GM23338 (cell line): Measurements from ENCODE around the gene DRAXIN. TPM values are rescaled to one million over a fixed set of nuclear protein-coding genes. Genes with fewer than 3 reads are reported as not detected.

Experiments used
- ATAC-seq: fragments of 200-7000 bp; cut with Tn5 transposase; 3 replicates; pipeline ENCODE4 v1.9.1; 2020
- DNase-seq: peaks from one replicate; pipeline ENCODE4 v3.0.0-alpha.2; 2015; ENCODE audit warnings: low spot score
- H2AFZ ChIP-seq: fragments of 200-600 bp; sonication (generic); 2 replicates; pipeline ENCODE4 v1.8.0; 2016; ENCODE audit warnings: antibody characterized with exemption, mild to moderate bottlenecking, moderate library complexity
- H3F3A ChIP-seq: fragments of 200-600 bp; sonication (generic); replicated peaks from 2 replicates; pipeline ENCODE4 v1.8.0; 2017; ENCODE audit warnings: antibody characterized with exemption, mixed run types, low read depth
- H3K27ac ChIP-seq: fragments of 200-600 bp; sonication (generic); 2 replicates; pipeline ENCODE4 v1.6.1; 2016; ENCODE audit warnings: low read depth
- H3K27me3 ChIP-seq: fragments of 200-600 bp; sonication (generic); 2 replicates; pipeline ENCODE4 v1.8.0; 2016; ENCODE audit warnings: mild to moderate bottlenecking, mixed run types, moderate library complexity; ENCODE audit not compliant: insufficient read depth
- H3K36me3 ChIP-seq: fragments of 200-600 bp; sonication (generic); 2 replicates; pipeline ENCODE4 v1.8.0; 2016; ENCODE audit warnings: mild to moderate bottlenecking; ENCODE audit not compliant: insufficient read depth
- H3K4me1 ChIP-seq: fragments of 200-600 bp; sonication (generic); 2 replicates; pipeline ENCODE4 v1.8.0; 2016; ENCODE audit warnings: mild to moderate bottlenecking, moderate library complexity; ENCODE audit not compliant: insufficient read depth
- H3K4me2 ChIP-seq: fragments of 200-600 bp; sonication (generic); 2 replicates; pipeline ENCODE4 v1.7.1; 2017; ENCODE audit warnings: mixed run types
- H3K4me3 ChIP-seq: fragments of 200-600 bp; sonication (generic); 2 replicates; pipeline ENCODE4 v1.6.1; 2016; ENCODE audit warnings: mixed run types
- H3K79me2 ChIP-seq: fragments of 200-600 bp; sonication (generic); replicated peaks from 2 replicates; pipeline ENCODE4 v1.8.0; 2017; ENCODE audit warnings: mild to moderate bottlenecking; ENCODE audit not compliant: insufficient read depth
- H3K9me2 ChIP-seq: fragments of 200-600 bp; sonication (generic); 2 replicates; pipeline ENCODE4 v1.8.0; 2017; ENCODE audit not compliant: insufficient read depth
- H4K20me1 ChIP-seq: fragments of 200-600 bp; sonication (generic); replicated peaks from 2 replicates; pipeline ENCODE4 v1.8.0; 2017; ENCODE audit warnings: mild to moderate bottlenecking; ENCODE audit not compliant: insufficient read depth
- H3K27ac Mint-ChIP-seq: 2 replicates; pipeline ENCODE4 v1.8.0; 2020; ENCODE audit warnings: inconsistent platforms, mild to moderate bottlenecking, moderate library complexity, mixed read lengths
- H3K27me3 Mint-ChIP-seq: 3 replicates; pipeline ENCODE4 v1.8.0; 2022; ENCODE audit warnings: low read depth, mild to moderate bottlenecking, moderate library complexity, mixed read lengths, inconsistent platforms; ENCODE audit not compliant: insufficient read depth, poor library complexity
- H3K36me3 Mint-ChIP-seq: 3 replicates; pipeline ENCODE4 v1.8.0; 2021; ENCODE audit warnings: low read depth, mild to moderate bottlenecking, inconsistent platforms, moderate library complexity, mixed read lengths
- H3K4me1 Mint-ChIP-seq: 3 replicates; pipeline ENCODE4 v1.8.0; 2020; ENCODE audit warnings: mild to moderate bottlenecking, inconsistent platforms, mixed read lengths
- H3K4me3 Mint-ChIP-seq: 3 replicates; pipeline ENCODE4 v1.8.0; 2021; ENCODE audit warnings: moderate library complexity, mild to moderate bottlenecking, inconsistent platforms, mixed read lengths
- H3K9me3 Mint-ChIP-seq: 3 replicates; pipeline ENCODE4 v1.8.0; 2020; ENCODE audit warnings: moderate library complexity, mild to moderate bottlenecking, inconsistent platforms, mixed read lengths
- CREB1 ChIP-seq: fragments of 250-450 bp; sonication (Bioruptor Pico); IDR thresholded peaks from 2 replicates; pipeline ENCODE4 v1.5.0; 2020; ENCODE audit warnings: low read depth, mild to moderate bottlenecking, moderate library complexity
- CTCF ChIP-seq, 2 experiments: fragments of 200-600 bp in 1 of 2; sonication (generic) in 1 of 2; conservative IDR thresholded peaks; 2 replicates each; pipeline versions ENCODE4 v1.5.1 to v1.6.1; 2016 to 2017; ENCODE audit warnings: antibody characterized with exemption in 2 of 2, low read depth in 2 of 2, mild to moderate bottlenecking in 2 of 2, moderate library complexity in 1 of 2
- ETS1 ChIP-seq: IDR thresholded peaks from 2 replicates; pipeline ENCODE4 v1.6.1; 2016; ENCODE audit warnings: antibody characterized with exemption
- EZH2 ChIP-seq: fragments of 200-600 bp; sonication (generic); IDR thresholded peaks from one replicate; pipeline ENCODE4 v1.8.0; 2017; ENCODE audit warnings: antibody characterized with exemption, mild to moderate bottlenecking, low read depth; ENCODE audit not compliant: unreplicated experiment
- EZH2phosphoT487 ChIP-seq: fragments of 200-600 bp; sonication (generic); IDR thresholded peaks from one replicate; pipeline ENCODE4 v1.8.1; 2018; ENCODE audit warnings: antibody characterized with exemption; ENCODE audit not compliant: unreplicated experiment
- JUNB ChIP-seq: IDR thresholded peaks from one replicate; pipeline ENCODE4 v1.6.1; 2016; ENCODE audit warnings: antibody characterized with exemption; ENCODE audit not compliant: unreplicated experiment
- NANOG ChIP-seq: IDR thresholded peaks from 2 replicates; pipeline ENCODE4 v1.6.1; 2016; ENCODE audit warnings: antibody characterized with exemption, borderline replicate concordance
- POLR2AphosphoS5 ChIP-seq: IDR thresholded peaks from 2 replicates; pipeline ENCODE4 v1.6.1; 2016; ENCODE audit warnings: antibody characterized with exemption, low read depth
- REST ChIP-seq: IDR thresholded peaks from one replicate; pipeline ENCODE4 v1.6.1; 2018; ENCODE audit warnings: antibody characterized with exemption; ENCODE audit not compliant: unreplicated experiment
- STAT1 ChIP-seq: IDR thresholded peaks from one replicate; pipeline ENCODE4 v1.6.1; 2016; ENCODE audit warnings: antibody characterized with exemption; ENCODE audit not compliant: unreplicated experiment
- ZNF114 ChIP-seq: fragments of 250-450 bp; sonication (Bioruptor Pico); IDR thresholded peaks from 2 replicates; pipeline ENCODE4 v1.5.0; 2020; ENCODE audit warnings: mild to moderate bottlenecking, moderate library complexity
- ZNF331 ChIP-seq: fragments of 250-450 bp; sonication (Bioruptor Pico); IDR thresholded peaks from 2 replicates; pipeline ENCODE4 v1.5.0; 2020; ENCODE audit warnings: low read depth, mild to moderate bottlenecking, moderate library complexity
- ZNF462 ChIP-seq: fragments of 250-450 bp; sonication (Bioruptor Pico); IDR thresholded peaks from 2 replicates; pipeline ENCODE4 v1.5.0; 2020; ENCODE audit warnings: mild to moderate bottlenecking, moderate library complexity
- polyA plus RNA-seq: library from polyadenylated mRNA; unstranded; fragments of >200 nt; fragmentation: Nextera tagmentation; extraction: Ambion mirVana; gene quantifications from 2 replicates; pipeline ENCODE4 v1.2.1, GENCODE V29; 2016
- total RNA-seq: library from RNA; depleted of rRNA; stranded (reverse); fragments of >200 nt; shearing (Covaris generic); gene quantifications from 2 replicates; pipeline ENCODE4 v1.2.3, GENCODE V29; 2014

The DRAXIN gene
- total and polyA plus RNA-seq, 2 experiments from 2014 or later, result 7.6 to 23.0 TPM

GRCh38 chr1:11729498-11730428, 38.3 kb downstream of the DRAXIN start:
- no peaks in the 10 kb centered on the region for H3K36me3 Mint-ChIP-seq
- no peak overlapping the region for H3K27ac ChIP-seq
- no peaks in the 10 kb centered on the region; the same call in 1 of the 2 replicates for H3K36me3 ChIP-seq
- H4K20me1 ChIP-seq, result no peaks in the 10 kb centered on the region
- H3K4me1 ChIP-seq, result peaks cover 41% of the 10 kb centered on the region
- H3K9me3 Mint-ChIP-seq, result no peaks in the 10 kb centered on the region
- H3K27me3 Mint-ChIP-seq, result peaks cover 2% of the 10 kb centered on the region
- peak overlapping the region; percentile 88 for H2AFZ ChIP-seq
- peaks cover 48% of the 10 kb centered on the region for H3K4me1 Mint-ChIP-seq
- H3F3A ChIP-seq, result peaks cover 6% of the 10 kb centered on the region; the same call in 1 of the 2 replicates
- H3K9me2 ChIP-seq, result no peaks in the 10 kb centered on the region
- ATAC-seq, result peak; percentile 10; the same call in 2 of the 3 replicates
- DNase-seq, result no peak
- H3K27me3 ChIP-seq, result no peaks in the 10 kb centered on the region
- H3K4me3 ChIP-seq, result no peak overlapping the region
- TF ChIP-seq NANOG (no peak), POLR2AphosphoS5 (no peak), ZNF331 (CRISPR knock-in tag) (no peak), JUNB (no peak), CTCF (conservative IDR thresholded peaks at IDR 0.05; ENCODE audit: low read depth in 2 of 2) (no peak), EZH2phosphoT487 (no peak), CREB1 (CRISPR knock-in tag) (no peak), ZNF462 (CRISPR knock-in tag) (no peak), REST (no peak), STAT1 (no peak), EZH2 (no peak), ZNF114 (CRISPR knock-in tag) (no peak), ETS1 (no peak)
- no peak overlapping the region for H3K27ac Mint-ChIP-seq
- H3K4me3 Mint-ChIP-seq, result no peak overlapping the region
- H3K79me2 ChIP-seq, result no peaks in the 10 kb centered on the region
- H3K4me2 ChIP-seq, result peak overlapping the region; percentile 64
